Cortex of kidney (tissue), 1 donor: Measurements from ENCODE around the gene RNF151.

ENCODE experiments used
- DNase-seq: peaks from one replicate; lab custom pipeline; 2025; lab: John Stamatoyannopoulos, UW

Gene RNF151

DNA sequence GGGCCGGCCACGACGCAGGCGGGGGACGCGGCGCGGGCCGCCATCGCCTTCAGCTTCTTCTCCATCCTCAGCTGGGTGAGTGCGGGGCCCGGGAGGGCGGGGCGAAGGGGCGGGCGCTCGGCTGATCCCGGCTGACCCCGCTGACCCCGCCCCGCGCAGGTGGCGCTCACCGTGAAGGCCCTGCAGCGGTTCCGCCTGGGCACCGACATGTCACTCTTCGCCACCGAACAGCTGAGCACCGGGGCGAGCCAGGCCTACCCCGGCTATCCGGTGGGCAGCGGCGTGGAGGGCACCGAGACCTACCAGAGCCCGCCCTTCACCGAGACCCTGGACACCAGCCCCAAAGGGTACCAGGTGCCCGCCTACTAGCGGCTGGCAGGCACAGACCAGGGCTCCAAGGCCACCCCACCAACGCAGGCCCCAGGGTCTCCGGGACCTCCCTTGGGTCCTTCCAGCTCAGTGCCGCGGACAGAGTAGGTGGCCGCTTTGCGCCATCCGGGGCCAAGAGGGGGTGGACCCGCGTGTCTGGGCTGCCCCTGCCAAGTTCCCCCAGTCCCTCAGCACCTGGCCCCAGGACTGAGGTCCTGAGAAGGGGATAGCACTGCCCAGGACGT lies 26.2 kb downstream of the RNF151 start:
- DNase-seq = no peak

DNA sequence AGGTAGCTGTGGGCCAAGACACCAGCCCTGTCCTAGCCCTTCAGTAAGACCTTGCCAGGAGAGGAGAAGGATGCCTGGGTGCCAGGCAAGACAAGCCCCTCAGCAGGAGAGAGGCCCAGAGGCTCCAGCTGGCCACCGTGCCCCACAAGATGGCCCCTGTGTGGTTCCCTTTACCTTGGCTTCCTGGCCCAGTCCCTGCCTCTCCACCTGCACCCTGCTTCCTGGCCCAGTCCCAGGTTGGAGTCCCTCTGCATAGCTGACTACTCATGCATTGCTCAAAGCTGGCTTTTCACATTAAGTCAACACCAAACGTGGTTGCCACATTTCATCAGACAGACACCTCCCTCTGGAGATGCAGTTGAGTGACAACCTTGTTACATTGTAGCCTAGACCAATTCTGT lies 27.1 kb downstream of the RNF151 start:
- DNase-seq = no peak

DNA sequence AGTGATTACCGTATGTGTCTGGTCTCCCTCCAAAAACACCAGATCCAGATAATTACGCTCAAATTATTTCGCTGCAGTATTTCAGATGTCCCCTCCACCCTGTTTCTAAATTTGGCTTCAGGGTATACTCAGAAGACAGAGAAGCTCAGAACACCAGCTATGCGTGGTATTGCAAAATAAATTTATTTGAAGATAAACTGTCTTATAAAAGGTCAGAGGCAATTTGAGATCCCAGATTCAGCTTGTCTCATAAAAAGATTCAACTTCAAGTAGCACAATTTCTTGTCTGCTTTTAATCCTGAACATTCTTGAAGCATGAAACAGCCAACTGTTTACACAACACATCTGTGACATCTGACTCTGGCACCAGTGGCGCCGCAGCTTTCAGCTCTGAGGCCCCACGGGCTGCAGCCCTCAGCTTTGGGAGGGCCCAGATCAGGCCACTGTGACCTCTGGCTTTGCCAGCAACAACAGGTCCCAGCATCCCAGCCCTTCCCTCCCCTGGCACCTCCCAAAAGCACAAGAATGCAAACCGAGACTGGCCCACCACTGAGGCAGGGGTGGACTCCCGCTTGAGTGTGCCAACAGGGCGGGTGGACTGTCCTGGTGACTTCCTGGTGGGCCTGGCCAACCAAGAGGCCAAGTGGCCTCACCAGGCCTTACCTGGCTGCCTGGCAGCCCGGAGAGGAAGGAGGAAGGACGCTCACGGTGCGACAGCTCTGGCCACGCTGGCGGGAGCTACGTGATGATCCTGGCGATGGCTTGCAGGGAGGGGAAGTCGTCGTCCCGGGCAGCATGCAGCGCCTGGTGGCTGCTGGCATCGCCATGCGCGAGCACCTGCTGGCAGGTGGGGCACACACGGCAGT lies 31.1 kb downstream of the RNF151 start:
- no peak for DNase-seq

DNA sequence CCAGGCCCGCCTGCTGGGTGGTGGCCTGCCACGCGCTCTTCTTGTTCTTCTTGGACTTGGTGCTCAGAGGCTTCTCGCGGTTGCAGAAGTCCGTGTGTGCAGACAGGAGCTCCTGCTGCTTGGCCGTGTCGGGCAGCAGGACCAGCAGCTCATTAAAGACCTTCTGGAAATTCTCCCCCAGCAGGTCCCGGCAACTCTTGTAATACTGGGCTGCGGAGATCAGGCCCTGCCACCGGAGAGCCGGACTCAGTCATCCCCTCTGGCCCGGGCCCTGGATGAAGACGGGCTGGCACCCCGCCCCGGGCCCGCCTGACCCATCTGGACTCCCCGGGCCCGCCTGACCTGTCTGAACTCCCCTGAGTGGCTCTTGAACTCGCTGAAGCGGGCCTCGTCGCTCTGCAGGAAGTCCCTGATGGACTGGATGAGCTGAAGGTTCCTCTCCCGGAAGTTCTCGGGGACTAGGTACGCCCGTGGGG lies 31.7 kb downstream of the RNF151 start:
- no peak for DNase-seq

DNA sequence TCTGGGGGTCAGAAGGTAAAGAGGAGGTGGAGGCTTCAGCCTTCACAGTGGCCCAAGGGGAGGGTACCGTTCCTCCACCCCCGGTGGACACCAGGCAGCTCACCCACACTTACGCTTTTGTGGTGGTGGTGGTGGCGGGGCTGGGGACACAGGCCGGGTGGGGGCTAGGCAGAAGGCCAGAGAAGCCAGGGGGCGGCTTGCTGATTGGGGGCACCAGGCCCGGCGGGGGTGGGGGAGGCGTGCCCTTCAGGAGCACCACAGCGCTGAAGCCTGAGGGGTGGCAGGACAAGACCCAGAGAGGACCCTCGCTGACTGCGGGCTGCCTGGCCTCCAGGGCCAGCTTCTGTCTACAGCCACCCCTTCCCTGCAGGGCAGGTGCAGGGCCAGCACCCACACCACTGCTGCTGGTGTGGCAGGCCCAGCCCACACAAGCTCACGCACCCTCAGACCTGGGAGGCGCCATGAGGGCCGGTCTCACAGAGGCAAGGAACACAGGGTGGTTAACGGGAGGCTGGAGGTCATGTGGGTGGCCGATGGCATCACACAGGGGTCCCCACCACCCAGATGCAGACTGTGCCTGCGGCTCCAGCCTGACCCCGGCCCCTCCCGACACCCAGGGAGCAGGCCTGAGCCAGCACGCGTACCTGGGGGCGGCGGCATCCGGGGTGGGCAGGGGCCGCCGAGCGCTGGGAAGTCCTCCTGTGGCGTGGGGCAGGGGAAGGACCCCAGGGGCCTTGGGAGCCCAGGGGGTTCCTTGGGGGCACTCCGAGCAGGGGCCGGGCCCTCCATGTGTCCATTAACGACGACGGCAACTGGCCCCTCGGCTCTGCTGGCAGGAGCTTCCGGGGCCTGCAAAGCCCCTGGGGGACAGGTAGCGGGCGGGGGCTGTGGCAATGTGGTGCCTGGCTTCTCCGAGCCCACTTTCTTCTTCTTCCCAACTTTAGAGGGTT lies 32.5 kb downstream of the RNF151 start:
- DNase-seq = no peak

DNA sequence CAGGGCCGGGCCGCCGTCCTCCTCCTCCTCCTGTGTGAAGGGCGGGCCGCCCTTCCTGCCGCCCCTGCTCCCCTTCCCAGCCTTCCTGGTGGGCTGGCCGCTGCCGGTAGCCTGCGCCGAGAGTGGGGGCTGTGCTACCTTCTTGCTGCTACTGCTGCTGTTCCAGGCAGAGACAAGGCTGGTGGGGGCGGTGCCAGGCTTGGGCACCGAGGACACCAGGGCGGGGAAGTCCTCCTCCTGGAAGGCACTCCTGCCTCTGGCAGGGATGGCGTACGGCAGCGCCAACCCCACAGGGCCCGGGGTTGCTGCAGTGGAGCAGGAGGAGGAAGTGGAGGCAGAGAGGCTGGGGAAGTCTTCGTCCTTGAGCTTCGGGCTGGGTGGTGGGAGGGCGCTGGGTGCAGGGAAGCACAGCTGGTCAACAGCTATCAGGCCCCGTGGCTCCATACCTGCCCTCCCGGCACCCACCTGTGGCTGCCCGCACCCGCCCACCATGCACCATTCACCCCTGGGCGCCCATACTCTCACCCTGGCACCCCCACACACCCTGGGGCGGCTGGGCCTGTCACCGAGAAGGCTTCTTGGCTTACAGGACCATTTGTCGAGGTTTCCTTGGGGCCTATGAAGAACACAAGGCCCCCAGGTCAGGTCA lies 33.3 kb downstream of the RNF151 start:
- DNase-seq = no peak

DNA sequence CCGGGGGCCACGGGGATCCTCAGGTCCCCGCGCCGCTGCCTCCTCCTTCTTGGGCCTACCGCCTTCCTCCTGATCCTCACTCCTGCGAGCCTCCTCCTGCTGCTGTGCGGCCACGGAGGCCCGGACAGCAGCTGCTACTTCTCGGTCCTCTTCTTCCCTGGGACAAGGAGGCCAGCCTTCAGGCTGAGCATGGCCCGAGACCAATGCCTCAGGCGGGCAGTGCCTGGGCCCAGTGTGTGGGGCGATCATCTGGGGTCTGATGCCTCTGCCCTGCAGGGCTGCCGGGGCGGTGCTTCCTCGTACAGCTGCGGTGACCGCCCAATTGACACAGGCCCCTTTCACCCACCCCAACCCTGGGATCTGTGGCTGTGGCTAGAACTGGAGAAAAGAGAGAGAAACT lies 34.4 kb downstream of the RNF151 start:
- DNase-seq = no peak

DNA sequence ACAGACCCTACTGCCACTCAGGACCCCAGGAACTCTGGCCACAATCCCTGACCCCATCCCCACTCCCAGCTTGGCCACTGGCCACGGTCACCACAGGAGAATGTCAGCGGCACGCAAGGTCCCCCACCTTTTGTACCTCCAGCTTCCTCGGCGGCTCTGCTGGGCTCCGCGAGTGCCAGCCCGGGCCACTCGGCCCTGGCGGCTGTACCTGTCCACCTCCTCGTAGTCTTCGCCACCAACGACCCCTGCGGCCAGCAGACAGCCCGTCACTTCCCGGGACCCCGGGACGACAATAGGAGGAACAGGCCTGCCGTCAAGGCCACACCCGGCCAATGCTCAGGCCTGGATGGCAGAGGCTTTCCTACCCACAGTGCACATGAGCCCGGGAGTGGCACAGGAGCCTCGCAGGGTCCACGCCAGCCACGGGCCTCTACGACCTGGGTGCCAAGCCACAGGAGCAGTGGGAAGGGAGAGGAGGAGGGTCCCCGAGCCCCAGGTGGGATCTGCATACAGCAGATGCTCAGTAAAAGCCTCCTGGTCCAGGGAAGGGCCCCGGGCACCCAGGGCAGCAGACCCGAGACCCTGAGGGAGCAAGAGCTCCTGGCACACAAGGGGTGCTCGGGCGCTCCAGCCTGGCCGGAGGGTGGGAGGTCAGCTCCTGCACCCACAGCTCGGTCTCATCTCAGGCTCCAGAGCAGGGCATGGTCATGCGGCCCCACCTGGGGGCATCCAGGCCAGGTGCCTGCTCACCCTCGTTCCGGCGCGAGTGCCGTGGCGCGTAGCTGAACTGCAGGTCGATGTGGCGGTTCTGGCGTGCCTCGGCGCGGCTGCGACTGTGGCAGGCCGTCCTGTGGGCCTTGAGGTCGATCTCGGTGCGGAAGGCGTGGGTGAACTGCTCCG lies 35.0 kb downstream of the RNF151 start:
- no peak for DNase-seq

DNA sequence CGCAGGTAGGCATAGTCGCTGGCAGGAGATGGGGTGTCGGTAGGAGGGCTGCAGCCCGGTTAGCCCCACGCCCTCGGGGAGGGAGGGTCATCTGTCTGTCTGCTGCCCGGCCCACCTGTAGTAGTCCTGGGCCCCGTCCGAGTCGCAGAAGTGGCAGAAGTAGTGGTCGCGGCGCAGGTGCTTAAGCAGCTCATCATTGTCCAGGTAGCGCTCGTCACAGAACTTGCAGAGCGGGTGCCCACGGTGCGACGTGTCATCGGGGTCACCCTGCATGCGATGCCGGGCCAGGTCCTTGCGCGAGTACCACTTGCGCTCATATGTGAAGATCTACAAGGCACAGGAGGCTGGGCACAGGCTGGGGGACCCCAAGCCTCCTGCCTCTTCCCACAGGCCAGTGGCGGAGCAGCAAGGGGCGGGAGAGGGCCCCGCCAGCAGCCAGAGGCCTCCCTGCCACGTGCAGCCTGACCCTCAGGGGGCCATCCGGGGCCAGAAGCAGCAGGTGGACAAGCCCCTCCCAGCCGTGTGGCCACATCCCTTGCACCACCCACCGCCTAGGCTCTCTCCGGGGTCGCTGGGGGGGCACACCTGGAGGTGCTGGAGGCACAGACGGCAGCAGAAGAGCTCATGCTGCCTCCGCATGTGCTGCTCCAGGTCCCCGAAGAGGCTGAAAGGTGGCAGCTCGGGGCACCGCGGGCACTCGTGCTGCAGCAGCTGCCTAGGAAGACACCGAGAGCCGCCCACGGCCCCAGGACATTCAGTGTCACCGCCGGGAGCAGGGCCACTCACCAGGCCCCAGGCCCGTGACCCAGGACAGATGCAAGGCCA lies 36.0 kb downstream of the RNF151 start:
- no peak for DNase-seq

DNA sequence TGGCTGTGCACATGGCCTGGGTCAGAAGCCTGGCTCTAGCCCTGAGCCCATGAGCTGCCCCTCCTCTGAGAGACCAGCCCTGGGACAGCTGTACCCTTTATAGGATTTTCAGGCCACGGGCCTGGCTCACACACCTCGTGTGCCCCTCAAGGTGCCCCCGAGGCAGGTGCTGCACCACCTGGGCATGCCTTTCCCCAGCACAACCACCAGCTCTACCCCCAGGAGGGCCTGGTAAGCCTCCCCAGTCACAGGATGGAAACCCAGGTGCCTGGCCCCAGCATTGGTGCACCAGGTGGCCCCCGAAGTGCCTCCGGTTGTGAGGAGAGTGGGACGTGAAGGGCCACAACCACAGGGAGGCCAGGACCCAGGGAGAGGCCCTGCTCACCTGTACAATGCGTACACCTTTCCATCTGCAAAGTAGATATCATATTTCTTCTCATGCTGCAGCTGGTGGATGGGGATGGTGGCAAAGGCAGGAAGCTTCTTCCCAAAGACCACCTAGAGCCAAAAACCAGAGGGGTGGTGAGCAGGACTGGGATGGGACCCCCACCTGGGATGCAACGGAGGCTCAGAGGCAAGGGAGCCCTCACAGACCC lies 36.7 kb downstream of the RNF151 start:
- no peak for DNase-seq

DNA sequence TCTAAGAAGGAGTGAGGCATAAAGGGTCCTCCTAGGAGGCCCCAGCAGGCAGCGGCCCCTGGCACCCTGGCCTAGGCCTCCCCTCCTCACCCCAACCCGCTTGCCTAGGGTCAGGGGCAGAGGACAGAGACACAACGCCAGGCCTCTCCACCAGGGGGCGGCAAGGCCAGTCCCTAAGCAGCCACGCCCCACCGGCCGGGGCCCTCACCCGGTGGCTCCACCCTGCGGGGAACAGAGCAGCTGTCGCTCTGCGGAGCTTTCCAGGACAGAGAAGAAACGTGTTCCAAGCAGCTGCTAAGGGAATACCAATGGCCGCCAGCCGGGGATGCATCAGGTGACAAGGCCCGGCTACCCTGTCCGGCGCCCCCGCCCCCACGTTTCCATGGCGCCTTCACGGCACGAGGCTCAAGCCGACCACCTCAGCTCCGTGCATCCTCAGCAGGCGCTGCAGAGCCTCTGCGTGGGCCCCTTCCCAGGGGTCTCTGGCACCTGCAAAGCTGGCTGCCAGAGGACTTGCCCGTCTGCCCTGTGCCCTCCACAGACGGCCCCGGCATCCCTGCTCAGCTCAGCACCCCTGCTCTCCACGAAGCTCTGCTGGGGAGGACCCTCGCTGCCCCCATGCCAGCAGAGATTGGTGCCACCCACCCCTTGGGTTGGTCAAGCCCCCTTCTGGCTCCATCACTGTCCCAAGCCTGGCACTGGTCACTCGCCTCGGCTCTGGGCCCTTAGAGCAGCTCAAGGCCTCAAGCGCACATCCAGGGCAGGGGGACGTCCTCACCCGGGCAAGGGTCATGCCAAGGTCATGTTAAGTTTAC lies 37.4 kb downstream of the RNF151 start:
- no peak for DNase-seq

DNA sequence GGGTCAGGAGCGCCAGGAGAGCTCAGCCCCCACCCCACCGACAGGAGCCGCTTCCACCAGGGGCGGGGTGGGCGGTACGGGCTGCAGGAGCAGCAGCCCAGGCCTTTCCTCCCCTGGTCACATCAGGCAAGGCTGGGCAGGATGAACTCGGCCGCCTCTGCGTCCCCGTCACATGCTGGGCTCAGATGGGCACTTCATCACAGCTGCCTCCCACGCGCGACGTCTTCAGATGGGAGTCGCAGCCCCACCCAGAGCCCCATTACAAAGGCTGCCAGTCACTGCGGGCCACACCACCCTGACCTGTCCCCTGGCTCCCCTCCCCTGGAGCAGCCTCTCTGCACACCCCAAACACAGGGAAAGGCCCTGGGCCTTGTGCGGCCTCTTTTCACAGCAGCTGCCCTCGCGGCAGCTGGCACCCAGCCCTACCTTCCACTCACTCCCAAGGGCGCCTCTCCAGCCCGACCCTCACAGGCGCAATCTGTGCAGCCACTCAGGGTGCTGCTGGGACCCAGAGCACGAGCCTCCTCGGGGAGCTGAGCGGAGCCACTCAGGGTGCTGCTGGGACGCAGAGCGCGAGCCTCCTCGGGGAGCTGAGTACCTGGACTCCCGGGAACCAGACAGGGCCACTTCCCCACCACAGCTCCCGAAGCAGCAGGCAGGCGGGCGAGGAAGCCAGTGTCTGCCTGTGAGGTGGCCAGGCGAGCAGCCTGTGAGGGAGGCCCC lies 38.3 kb downstream of the RNF151 start:
- no peak for DNase-seq

DNA sequence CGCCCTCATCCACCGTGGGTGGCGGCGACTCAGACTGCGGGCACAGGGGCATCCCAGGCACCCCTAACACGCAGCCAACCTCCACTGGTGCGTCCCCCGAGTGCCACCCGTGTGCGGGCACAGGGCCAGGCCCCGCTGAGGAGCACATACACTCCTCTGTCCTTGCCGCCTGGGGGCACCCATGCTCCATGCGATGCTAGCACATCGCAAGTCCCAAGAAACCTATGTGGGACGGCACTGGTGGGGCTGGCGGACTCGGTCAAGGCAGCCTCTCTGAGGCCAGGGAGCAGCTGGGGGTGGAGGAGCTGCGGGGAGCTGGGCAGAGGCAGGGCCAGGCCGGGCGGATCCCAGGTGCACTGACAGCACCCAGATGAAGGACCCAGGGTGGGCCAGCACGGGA lies 39.0 kb downstream of the RNF151 start:
- no peak for DNase-seq

DNA sequence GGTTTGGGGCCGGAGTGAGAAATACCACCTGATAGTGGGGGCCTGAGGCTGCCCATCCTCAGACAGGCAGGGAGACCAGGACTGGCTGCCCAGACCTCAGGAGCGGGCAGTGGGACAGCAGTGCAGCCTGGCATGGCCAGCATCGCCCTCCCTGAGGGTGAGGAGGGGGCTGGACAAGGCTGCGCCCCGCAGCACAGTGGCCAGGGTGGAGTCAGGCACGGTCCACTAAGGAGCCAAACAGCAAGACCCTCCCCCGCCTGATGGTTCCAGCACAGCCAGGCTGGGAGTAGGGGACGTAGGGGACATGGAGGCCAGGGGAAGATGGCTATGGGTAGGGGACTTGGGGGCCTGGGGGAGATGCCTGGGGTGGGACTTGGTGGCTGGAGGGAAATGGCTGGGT lies 39.7 kb downstream of the RNF151 start:
- no peak for DNase-seq

DNA sequence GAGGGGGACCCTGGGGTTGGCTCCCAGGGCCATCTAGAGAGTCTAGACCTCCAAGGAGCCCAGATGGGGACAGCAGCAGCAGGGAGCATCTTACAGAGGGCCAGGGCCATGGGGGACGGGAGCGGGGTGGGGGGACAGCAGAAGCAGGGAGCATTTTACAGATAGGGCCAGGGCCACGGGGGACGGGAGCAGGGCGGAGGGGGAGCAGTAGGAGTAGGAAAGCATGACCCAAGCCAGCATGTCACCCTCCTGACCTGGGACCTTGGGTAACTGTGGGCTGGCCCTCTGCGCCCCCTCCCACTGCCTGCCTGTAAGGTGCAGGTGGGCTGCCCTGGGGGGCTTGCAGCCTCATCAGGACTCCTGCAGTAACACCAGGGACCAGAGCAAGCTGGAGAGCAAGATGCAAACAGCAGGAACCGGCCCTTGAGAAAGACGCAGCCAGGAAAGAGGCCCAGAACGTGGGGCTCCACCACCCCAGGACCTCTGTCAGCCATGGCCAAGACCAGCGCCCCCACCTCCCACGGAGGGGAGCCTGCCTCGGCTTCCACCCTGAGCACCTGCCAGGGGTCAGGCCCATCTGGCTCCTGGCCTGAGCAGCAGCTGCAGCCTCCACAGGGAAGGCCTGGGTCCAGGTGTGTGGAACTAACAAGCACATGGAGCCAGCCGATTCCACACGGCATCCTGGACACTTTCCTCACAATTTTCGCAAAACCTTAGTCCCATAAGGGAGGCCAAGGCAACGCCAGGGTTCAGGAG lies 40.6 kb downstream of the RNF151 start:
- no peak for DNase-seq

DNA sequence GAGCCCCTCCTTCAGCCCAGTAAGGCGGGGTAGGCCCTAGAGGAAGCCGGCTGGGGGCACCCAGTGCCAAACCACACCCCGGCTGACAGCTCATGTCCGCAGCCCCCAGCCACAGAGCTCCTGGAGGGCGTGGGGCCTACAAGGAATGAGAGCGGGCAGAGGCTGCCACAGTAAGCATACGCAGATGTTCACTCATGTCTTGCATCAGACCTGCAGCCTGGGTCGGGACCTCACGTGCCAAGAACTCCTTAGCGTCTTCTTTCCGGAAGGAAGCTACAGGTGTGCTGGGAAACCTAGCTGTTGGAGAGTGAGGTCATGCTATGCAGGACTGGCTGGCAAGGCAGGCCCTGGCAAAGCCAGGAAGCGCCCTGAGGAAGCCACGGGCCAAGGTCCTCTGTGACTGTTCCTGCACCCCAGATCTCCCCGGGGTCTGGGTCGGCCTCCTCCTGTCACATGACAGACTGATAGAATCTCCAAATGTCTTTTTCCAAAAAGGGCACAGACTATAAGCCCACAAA lies 41.4 kb downstream of the RNF151 start:
- DNase-seq = no peak

DNA sequence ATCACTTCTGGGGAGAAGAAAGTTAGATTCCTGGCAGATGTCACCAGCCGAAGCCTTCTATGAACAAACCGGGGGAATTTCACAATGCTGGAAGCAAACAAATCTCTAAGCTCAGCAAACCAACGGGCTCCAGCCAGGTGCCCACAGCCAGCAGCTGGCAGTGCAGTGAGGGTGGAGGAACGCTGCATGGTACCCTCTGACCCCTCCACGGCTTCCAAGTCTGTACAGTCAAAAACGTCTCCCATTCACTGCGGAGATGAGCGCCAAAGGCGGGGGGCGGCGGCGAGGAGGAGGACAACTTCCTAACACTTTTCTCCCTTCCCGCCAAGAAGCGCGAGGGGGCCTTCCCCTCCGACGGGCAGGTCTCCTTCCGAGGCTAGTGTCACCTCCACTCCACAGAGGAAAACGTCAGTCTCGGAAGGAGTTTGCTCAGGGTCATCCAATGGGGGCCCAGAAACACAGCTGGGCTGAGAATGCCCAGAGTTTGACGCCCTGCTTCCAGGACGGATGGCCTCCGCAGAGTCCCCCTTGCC lies 42.0 kb downstream of the RNF151 start:
- no peak for DNase-seq
